B cell (primary cell): ENCODE measurements around the gene GRK6.

ENCODE experiments used
- CTCF ChIP-seq: fragments of 200-600 bp; IDR thresholded peaks from one replicate; pipeline ENCODE4 v1.8.0; 2022; ENCODE audit warnings: antibody characterized with exemption, mild to moderate bottlenecking
- EZH2 ChIP-seq: IDR thresholded peaks from 2 replicates; pipeline ENCODE4 v1.6.1; 2012; ENCODE audit warnings: borderline replicate concordance, low read depth, mild to moderate bottlenecking, moderate library complexity, low read length; ENCODE audit not compliant: insufficient read depth, poor library complexity, severe bottlenecking

GRCh38 chr5:177445917-177446199 is 19.4 kb downstream of the GRK6 start:
- TF ChIP-seq CTCF (no peak), EZH2 (no peak)
